Liver (tissue), 9 donors: ENCODE results near the gene COL4A1. TPM values are rescaled to one million over a fixed set of nuclear protein-coding genes. Genes with fewer than 3 reads are reported as not detected.
A peak's percentile ranks its signal among the peaks of the same experiment; 100 is the strongest.

Source experiments
- DNase-seq: peaks from one replicate; pipeline ENCODE4 v3.0.0-alpha.2; 2017; ENCODE audit warnings: low spot score
- H3K27ac ChIP-seq, 2 donors: one replicate each; pipeline ENCODE4 v1.7.0; 2013; ENCODE audit warnings: inconsistent platforms in 2 of 2, low read length in 2 of 2, control low read depth in 1 of 2, low read depth in 1 of 2, mild to moderate bottlenecking in 1 of 2
- H3K27me3 ChIP-seq, 4 donors: one replicate each; pipeline versions ENCODE4 v1.6.1 to v1.7.0; 2013; ENCODE audit warnings: low read length in 3 of 4, inconsistent platforms in 1 of 4, mild to moderate bottlenecking in 1 of 4, moderate library complexity in 1 of 4; ENCODE audit not compliant: control insufficient read depth in 4 of 4, insufficient read depth in 4 of 4
- H3K36me3 ChIP-seq, 4 donors: one replicate each; pipeline versions ENCODE4 v1.6.1 to v1.7.0; 2013; ENCODE audit warnings: low read length in 3 of 4, mild to moderate bottlenecking in 3 of 4, low read depth in 1 of 4, moderate library complexity in 1 of 4; ENCODE audit not compliant: control insufficient read depth in 4 of 4, insufficient read depth in 3 of 4
- H3K4me1 ChIP-seq, 4 donors: one replicate each; pipeline versions ENCODE4 v1.6.1 to v1.7.0; 2013; ENCODE audit warnings: low read length in 3 of 4, mild to moderate bottlenecking in 3 of 4, moderate library complexity in 1 of 4; ENCODE audit not compliant: control insufficient read depth in 4 of 4, insufficient read depth in 4 of 4
- H3K4me3 ChIP-seq, 3 donors: one replicate each; pipeline versions ENCODE4 v1.6.1 to v1.7.0; 2013; ENCODE audit warnings: low read length in 3 of 3, control low read depth in 1 of 3, low read depth in 1 of 3, mild to moderate bottlenecking in 1 of 3
- H3K9ac ChIP-seq, 2 donors: one replicate each; pipeline ENCODE4 v1.7.0; 2013; ENCODE audit warnings: low read length in 2 of 2, mild to moderate bottlenecking in 2 of 2, moderate library complexity in 2 of 2, control low read depth in 1 of 2, low read depth in 1 of 2
- H3K9me3 ChIP-seq, 4 donors: one replicate each; pipeline versions ENCODE4 v1.6.1 to v1.7.0; 2013; ENCODE audit warnings: low read length in 3 of 4; ENCODE audit not compliant: control insufficient read depth in 4 of 4
- EGR1 ChIP-seq, 2 donors: IDR thresholded peaks; 2 replicates each; pipeline ENCODE4 v1.6.1; 2016 to 2018; ENCODE audit warnings: antibody characterized with exemption in 2 of 2, low read depth in 2 of 2
- HNF4A ChIP-seq, 2 donors: conservative IDR thresholded peaks; 2 replicates each; pipeline ENCODE4 v1.6.1; 2016; ENCODE audit warnings: antibody characterized with exemption in 2 of 2, mild to moderate bottlenecking in 2 of 2
- JUND ChIP-seq, 2 donors: IDR thresholded peaks; 2 replicates each; pipeline ENCODE4 v1.6.1; 2016; ENCODE audit warnings: antibody characterized with exemption in 2 of 2
- RAD21 ChIP-seq, 2 donors: IDR thresholded peaks; 2 replicates each; pipeline ENCODE4 v1.6.1; 2016; ENCODE audit warnings: antibody characterized with exemption in 2 of 2, mild to moderate bottlenecking in 2 of 2
- TAF1 ChIP-seq: conservative IDR thresholded peaks from 2 replicates; pipeline ENCODE4 v1.6.1; 2016; ENCODE audit warnings: antibody characterized with exemption, mild to moderate bottlenecking
- WGBS: extraction: QIAGEN DNeasy Blood & Tissue Kit; methylation state at CpG from one replicate; pipeline ENCODE4 v1.1.7; 2013; 5-methylcytosine and 5-hydroxymethylcytosine counted together
- polyA plus RNA-seq, 2 donors: library from polyadenylated mRNA; stranded (reverse) in 1 of 2; unstranded in 1 of 2; fragments of 200-250 nt in 1 of 2; fragments of >200 nt in 1 of 2; fragmentation: Nextera tagmentation in 1 of 2; extraction: Ambion mirVana in 1 of 2; gene quantifications; one replicate each; pipeline versions ENCODE4 v1.2.1 to v1.2.3, GENCODE V29; 2013 to 2015
- total RNA-seq, 2 donors: library from RNA; depleted of rRNA; stranded (reverse); fragments of >200 nt; gene quantifications; one replicate each; pipeline ENCODE4 v1.2.3, GENCODE V29; 2014
- TF ChIP-seq, protein P1 (sequence below): IDR thresholded peaks from 2 replicates; pipeline ENCODE4 v1.6.1; 2016; ENCODE audit warnings: antibody characterized with exemption
- TF ChIP-seq, protein P2 (sequence below): IDR thresholded peaks from 2 replicates; pipeline ENCODE4 v1.6.1; 2016; ENCODE audit warnings: antibody characterized with exemption, mild to moderate bottlenecking
- TF ChIP-seq, protein P3 (sequence below): IDR thresholded peaks from 2 replicates; pipeline ENCODE4 v1.6.1; 2016; ENCODE audit warnings: antibody characterized with exemption
- TF ChIP-seq, protein P4 (sequence below): fragments of 150-350 bp; IDR thresholded peaks from 2 replicates; pipeline ENCODE4 v1.5.1; 2017; ENCODE audit warnings: improper control_type of control experiment, low read depth, low read length; ENCODE audit not compliant: missing input control
- donor health status: healthy.
- donor health status: healthy.
- donor health status: healthy.
- donor health status: healthy.
- donor health status: healthy.

The COL4A1 gene
- total and polyA plus RNA-seq, 4 donors: 5.0 to 68.5 (median 37.9) TPM

DNA sequence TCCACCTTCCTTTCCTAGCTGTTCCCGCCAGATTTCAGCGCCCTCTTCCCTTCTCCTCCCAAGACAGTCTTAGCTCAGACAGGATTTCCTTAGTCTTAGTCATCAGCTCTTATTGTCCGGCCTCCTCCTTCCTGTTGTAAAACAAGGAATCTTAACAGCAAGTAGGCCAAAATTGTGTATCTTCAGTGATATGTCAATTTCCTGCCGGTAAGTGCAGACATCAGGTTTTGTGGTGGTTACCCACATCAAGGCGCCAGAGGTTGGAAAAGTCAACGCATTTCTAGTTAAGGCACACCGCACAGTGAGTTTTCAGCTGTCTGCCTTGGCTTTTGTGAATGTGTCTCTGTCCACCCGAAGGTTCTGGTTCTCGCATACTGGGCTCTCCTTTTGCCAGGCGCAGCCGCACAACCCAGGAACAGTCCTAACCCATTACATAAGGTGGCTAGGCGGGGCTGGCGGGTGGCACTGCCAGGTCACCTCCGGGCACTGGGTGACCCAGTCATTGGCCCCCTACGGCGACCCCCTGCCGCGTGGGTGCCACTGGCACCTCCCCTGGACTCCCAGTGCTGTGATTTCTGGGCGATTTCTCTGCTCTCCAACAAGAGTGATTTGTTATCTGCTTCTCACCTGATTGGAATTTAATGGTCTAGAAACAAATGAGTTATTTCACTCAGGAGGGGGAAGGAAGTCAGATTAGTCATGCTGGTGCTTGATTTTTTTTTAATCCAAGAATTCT is 13.0 kb upstream of the COL4A1 start:
- TF ChIP-seq, protein P1, sequence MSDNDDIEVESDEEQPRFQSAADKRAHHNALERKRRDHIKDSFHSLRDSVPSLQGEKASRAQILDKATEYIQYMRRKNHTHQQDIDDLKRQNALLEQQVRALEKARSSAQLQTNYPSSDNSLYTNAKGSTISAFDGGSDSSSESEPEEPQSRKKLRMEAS: peak; percentile 45
- TF ChIP-seq JUND (IDR thresholded peaks at IDR 0.05) (peak in 1 of 2 donors; percentile 44), EGR1 (IDR thresholded peaks at IDR 0.05; ENCODE audit: low read depth in 2 of 2) (no peak), RAD21 (IDR thresholded peaks at IDR 0.05) (peak in 1 of 2 donors; percentile 14), TAF1 (no peak)
- TF ChIP-seq, protein P2, sequence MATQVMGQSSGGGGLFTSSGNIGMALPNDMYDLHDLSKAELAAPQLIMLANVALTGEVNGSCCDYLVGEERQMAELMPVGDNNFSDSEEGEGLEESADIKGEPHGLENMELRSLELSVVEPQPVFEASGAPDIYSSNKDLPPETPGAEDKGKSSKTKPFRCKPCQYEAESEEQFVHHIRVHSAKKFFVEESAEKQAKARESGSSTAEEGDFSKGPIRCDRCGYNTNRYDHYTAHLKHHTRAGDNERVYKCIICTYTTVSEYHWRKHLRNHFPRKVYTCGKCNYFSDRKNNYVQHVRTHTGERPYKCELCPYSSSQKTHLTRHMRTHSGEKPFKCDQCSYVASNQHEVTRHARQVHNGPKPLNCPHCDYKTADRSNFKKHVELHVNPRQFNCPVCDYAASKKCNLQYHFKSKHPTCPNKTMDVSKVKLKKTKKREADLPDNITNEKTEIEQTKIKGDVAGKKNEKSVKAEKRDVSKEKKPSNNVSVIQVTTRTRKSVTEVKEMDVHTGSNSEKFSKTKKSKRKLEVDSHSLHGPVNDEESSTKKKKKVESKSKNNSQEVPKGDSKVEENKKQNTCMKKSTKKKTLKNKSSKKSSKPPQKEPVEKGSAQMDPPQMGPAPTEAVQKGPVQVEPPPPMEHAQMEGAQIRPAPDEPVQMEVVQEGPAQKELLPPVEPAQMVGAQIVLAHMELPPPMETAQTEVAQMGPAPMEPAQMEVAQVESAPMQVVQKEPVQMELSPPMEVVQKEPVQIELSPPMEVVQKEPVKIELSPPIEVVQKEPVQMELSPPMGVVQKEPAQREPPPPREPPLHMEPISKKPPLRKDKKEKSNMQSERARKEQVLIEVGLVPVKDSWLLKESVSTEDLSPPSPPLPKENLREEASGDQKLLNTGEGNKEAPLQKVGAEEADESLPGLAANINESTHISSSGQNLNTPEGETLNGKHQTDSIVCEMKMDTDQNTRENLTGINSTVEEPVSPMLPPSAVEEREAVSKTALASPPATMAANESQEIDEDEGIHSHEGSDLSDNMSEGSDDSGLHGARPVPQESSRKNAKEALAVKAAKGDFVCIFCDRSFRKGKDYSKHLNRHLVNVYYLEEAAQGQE: peak; percentile 27
- TF ChIP-seq, protein P3, sequence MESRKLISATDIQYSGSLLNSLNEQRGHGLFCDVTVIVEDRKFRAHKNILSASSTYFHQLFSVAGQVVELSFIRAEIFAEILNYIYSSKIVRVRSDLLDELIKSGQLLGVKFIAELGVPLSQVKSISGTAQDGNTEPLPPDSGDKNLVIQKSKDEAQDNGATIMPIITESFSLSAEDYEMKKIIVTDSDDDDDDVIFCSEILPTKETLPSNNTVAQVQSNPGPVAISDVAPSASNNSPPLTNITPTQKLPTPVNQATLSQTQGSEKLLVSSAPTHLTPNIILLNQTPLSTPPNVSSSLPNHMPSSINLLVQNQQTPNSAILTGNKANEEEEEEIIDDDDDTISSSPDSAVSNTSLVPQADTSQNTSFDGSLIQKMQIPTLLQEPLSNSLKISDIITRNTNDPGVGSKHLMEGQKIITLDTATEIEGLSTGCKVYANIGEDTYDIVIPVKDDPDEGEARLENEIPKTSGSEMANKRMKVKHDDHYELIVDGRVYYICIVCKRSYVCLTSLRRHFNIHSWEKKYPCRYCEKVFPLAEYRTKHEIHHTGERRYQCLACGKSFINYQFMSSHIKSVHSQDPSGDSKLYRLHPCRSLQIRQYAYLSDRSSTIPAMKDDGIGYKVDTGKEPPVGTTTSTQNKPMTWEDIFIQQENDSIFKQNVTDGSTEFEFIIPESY: no peak
- Histone ChIP-seq H3K27ac (peak overlapping the region; percentile 1 to 55), H3K36me3 (no peaks in the 10 kb centered on the region), H3K9me3 (no peaks in the 10 kb centered on the region), H3K4me3 (no peak overlapping the region), H3K9ac (peak overlapping the region in 1 of 2 donors; percentile 18), H3K4me1 (peaks cover 0 to 3% (median 0%) of the 10 kb centered on the region in 4 donors), H3K27me3 (no peaks in the 10 kb centered on the region)
- WGBS: 72% methylated on average over 19 of the region's 19 CpGs
- no peak for DNase-seq

DNA sequence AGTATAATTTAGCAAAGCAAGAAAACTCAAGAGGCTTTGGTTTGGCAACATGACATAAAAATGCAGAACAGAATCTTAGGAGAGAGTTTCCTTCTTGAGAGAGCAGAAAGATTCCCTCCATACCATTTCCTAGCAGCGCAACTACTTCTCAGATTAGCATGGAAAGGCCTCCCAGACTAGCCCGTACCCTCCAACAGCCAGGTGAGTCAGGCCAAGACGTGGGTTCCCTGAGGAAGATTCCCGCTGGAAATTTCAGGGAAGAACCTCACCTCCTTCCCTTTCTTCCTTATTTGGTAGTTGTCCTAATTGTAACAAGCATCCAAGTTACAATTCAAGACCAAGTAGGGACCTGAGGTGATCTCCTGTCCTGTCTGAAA is 12.4 kb upstream of the COL4A1 start:
- no peak for DNase-seq
- Histone ChIP-seq H3K27ac (peak overlapping the region in 1 of 2 donors; percentile 16), H3K4me1 (peaks cover 0 to 3% (median 0%) of the 10 kb centered on the region in 4 donors), H3K4me3 (no peak overlapping the region), H3K27me3 (no peaks in the 10 kb centered on the region), H3K9me3 (no peaks in the 10 kb centered on the region), H3K9ac (no peak overlapping the region), H3K36me3 (no peaks in the 10 kb centered on the region)
- 65% methylated on average over 4 of the region's 4 CpGs for WGBS
- TF ChIP-seq, protein P1: no peak
- TF ChIP-seq, protein P4, sequence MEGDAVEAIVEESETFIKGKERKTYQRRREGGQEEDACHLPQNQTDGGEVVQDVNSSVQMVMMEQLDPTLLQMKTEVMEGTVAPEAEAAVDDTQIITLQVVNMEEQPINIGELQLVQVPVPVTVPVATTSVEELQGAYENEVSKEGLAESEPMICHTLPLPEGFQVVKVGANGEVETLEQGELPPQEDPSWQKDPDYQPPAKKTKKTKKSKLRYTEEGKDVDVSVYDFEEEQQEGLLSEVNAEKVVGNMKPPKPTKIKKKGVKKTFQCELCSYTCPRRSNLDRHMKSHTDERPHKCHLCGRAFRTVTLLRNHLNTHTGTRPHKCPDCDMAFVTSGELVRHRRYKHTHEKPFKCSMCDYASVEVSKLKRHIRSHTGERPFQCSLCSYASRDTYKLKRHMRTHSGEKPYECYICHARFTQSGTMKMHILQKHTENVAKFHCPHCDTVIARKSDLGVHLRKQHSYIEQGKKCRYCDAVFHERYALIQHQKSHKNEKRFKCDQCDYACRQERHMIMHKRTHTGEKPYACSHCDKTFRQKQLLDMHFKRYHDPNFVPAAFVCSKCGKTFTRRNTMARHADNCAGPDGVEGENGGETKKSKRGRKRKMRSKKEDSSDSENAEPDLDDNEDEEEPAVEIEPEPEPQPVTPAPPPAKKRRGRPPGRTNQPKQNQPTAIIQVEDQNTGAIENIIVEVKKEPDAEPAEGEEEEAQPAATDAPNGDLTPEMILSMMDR: no peak
- TF ChIP-seq RAD21 (IDR thresholded peaks at IDR 0.05): no peak
- no peak for TF ChIP-seq HNF4A (conservative IDR thresholded peaks at IDR 0.05)
